Gastrocnemius medialis (tissue), 4 donors: ENCODE results near the gene HPGD.

ENCODE experiments used
- CTCF ChIP-seq, 5 experiments: fragments of 450-650 bp in 3 of 5; fragments of 200-600 bp in 2 of 5; sonication (generic) in 2 of 5; IDR thresholded peaks in 4 of 5; conservative IDR thresholded peaks in 1 of 5; 1 replicate in 4 of 5; 2 replicates in 1 of 5; pipeline ENCODE4 v1.5.1; 2016 to 2019; ENCODE audit warnings: antibody characterized with exemption in 5 of 5, mild to moderate bottlenecking in 3 of 5, moderate library complexity in 3 of 5
- POLR2A ChIP-seq, 2 donors: fragments of 450-650 bp; IDR thresholded peaks; one replicate each; pipeline ENCODE4 v1.6.1; 2017; ENCODE audit warnings: antibody characterized with exemption in 2 of 2, mild to moderate bottlenecking in 2 of 2, moderate library complexity in 2 of 2

- TF ChIP-seq CTCF (IDR thresholded peaks at IDR 0.05 in 4 of 5, conservative IDR thresholded peaks at IDR 0.05 in 1 of 5) (no peak), POLR2A (IDR thresholded peaks at IDR 0.05) (no peak)
These were observed 4.5 kb downstream of the HPGD start for GRCh38 chr4:174517502-174518445.
